ENCODE results near the gene MAP1LC3A. TPM values are rescaled to one million over a fixed set of nuclear protein-coding genes. Genes with fewer than 3 reads are reported as not detected.

MAP1LC3A gene
- total and polyA plus RNA-seq, 2 donors (not counting 1 experiment from before 2014, with no cell fraction given), result 3.5 to 10.5 TPM

DNA sequence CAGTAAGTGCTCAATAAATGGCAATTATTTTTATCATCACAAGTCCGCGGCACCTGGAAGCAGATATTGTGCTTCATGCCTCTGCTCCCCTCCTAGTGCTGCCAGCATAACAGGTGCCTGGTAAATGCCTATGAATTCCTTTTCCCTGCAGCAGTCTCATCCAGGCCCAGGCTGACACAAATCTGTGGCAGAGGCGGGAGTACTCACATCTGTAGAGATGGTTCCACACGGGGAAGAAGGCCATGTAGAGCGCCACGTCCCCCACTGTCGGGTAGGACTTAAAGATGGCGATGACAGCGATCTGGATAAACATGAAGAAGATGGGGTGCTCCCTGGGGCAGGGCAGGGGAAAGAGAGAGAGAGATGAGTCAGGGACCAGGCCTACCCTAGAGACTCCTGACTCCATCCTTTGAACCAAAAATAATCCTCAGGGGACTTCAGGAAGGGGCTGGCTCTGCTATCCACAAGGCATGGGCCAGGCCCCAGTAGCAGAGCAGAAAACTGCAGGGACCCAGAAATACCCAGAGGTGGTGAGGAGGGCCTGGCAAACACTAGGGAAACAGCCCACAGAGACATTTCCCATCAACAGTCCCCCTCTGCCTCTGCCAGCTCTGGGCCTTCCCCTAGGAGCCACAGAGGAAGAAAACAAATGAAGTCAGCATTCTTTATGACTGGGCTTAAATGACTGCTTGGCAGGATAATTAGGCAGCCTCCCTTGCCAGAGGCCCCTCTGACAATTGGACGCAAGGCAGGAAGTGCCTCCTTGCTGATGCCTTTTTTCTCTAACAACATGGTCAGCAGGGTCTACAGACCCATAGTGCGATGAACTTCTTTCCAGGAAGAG lies 23.0 kb downstream of the MAP1LC3A start:
- Histone ChIP-seq H3K4me3 (ENCODE audit: control extremely low read depth in 1 of 5, extremely low read depth in 1 of 5, insufficient read depth in 1 of 5, low read depth in 2 of 5, low read length in 4 of 5) (no peak overlapping the region), H3K9me3 (ENCODE audit: control extremely low read depth in 1 of 3, control insufficient read depth in 2 of 3, insufficient read depth in 1 of 3, low read length in 2 of 3) (peaks cover 0 to 20% (median 12%) of the 10 kb centered on the region in 3 donors), H3K9ac (ENCODE audit: low read length) (no peak overlapping the region), H3K27ac (ENCODE audit: low read length in 2 of 2) (peak overlapping the region; percentile 7 to 75), H3K4me1 (ENCODE audit: control insufficient read depth in 2 of 2, insufficient read depth in 2 of 2, low read length in 2 of 2) (peaks cover 18 to 29% of the 10 kb centered on the region in 2 donors), H3K79me2 (ENCODE audit: control insufficient read depth, insufficient read depth, low read length) (no peaks in the 10 kb centered on the region), H3K27me3 (replicated peaks in 1 of 4; ENCODE audit: control extremely low read depth in 1 of 4, control insufficient read depth in 3 of 4, insufficient read depth in 4 of 4, low read length in 3 of 4) (no peaks in the 10 kb centered on the region), H3K4me2 (replicated peaks; ENCODE audit: low read depth, low read length, poor library complexity, severe bottlenecking) (no peak overlapping the region), H4K20me1 (ENCODE audit: control insufficient read depth, insufficient read depth, low read length, poor library complexity, severe bottlenecking) (no peaks in the 10 kb centered on the region), H2AFZ (ENCODE audit: insufficient read depth, low read depth, low read length, poor library complexity, severe bottlenecking) (no peak overlapping the region), H3K36me3 (replicated peaks in 1 of 2; ENCODE audit: control extremely low read depth in 1 of 2, control insufficient read depth in 1 of 2, extremely low read depth in 1 of 2, insufficient read depth in 2 of 2, low read length in 1 of 2) (peaks cover 2 to 28% of the 10 kb centered on the region in 2 experiments)
- TF ChIP-seq, protein P1, sequence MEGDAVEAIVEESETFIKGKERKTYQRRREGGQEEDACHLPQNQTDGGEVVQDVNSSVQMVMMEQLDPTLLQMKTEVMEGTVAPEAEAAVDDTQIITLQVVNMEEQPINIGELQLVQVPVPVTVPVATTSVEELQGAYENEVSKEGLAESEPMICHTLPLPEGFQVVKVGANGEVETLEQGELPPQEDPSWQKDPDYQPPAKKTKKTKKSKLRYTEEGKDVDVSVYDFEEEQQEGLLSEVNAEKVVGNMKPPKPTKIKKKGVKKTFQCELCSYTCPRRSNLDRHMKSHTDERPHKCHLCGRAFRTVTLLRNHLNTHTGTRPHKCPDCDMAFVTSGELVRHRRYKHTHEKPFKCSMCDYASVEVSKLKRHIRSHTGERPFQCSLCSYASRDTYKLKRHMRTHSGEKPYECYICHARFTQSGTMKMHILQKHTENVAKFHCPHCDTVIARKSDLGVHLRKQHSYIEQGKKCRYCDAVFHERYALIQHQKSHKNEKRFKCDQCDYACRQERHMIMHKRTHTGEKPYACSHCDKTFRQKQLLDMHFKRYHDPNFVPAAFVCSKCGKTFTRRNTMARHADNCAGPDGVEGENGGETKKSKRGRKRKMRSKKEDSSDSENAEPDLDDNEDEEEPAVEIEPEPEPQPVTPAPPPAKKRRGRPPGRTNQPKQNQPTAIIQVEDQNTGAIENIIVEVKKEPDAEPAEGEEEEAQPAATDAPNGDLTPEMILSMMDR (IDR thresholded peaks at IDR 0.05), result no peak
- Mint-ChIP-seq H3K27ac (peak overlapping the region; percentile 84), H3K4me3 (no peak overlapping the region), H3K9me3 (ENCODE audit: insufficient read depth) (no peaks in the 10 kb centered on the region), H3K4me1 (peaks cover 31% of the 10 kb centered on the region), H3K27me3 (no peaks in the 10 kb centered on the region)
- intact Hi-C loops (cut with micrococcal nuclease), result no loop called here
- POLR2A ChIA-PET, result no interaction called here
- CTCF ChIA-PET, result interaction anchor here (1.7 kb wide), 1 partner anchor 189 kb away, joined by 3 read pairs; no protein-coding TSS in a partner anchor
- no peak for DNase-seq
- 84% methylated on average over 10 of the region's 11 CpGs for WGBS (ENCODE audit: insufficient coverage)
- ATAC-seq (ENCODE audit: low read depth), result no peak

DNA sequence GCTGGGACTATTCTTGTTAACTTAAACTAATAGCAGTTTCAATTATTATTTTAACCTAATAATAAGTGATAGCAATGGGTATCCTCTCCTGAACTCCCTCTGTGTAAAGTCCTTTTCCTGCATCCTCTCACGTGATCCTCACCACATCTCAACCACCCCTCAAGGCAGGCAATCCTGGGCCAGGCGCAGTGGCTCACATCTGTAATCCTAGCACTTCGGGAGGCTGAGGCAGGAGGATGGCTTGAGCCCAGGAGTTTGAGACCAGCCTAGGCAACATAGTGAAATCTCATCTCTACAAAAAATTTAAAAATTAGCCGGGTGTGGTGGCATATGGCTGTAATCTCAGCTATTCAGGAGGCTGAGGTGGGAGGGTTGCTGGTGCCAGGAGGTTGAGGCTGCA lies 23.7 kb downstream of the MAP1LC3A start:
- H3K9me3 ChIP-seq (ENCODE audit: control extremely low read depth in 1 of 3, control insufficient read depth in 2 of 3, insufficient read depth in 1 of 3, low read length in 2 of 3), result peaks cover 0 to 20% (median 12%) of the 10 kb centered on the region in 3 donors
- H4K20me1 ChIP-seq (ENCODE audit: control insufficient read depth, insufficient read depth, low read length, poor library complexity, severe bottlenecking), result no peaks in the 10 kb centered on the region
- H3K27me3 ChIP-seq (replicated peaks in 1 of 4; ENCODE audit: control extremely low read depth in 1 of 4, control insufficient read depth in 3 of 4, insufficient read depth in 4 of 4, low read length in 3 of 4), result no peaks in the 10 kb centered on the region
- peaks cover 2 to 31% of the 10 kb centered on the region in 2 experiments for H3K36me3 ChIP-seq (replicated peaks in 1 of 2; ENCODE audit: control extremely low read depth in 1 of 2, control insufficient read depth in 1 of 2, extremely low read depth in 1 of 2, insufficient read depth in 2 of 2, low read length in 1 of 2)
- ChIA-PET POLR2A (no interaction called here), CTCF (interaction anchor here (2.3 kb wide), 1 partner anchor 126 kb away, joined by 4 read pairs; no protein-coding TSS in a partner anchor)
- Mint-ChIP-seq H3K4me1 (peaks cover 31% of the 10 kb centered on the region), H3K27me3 (no peaks in the 10 kb centered on the region), H3K4me3 (no peak overlapping the region), H3K27ac (peak overlapping the region; percentile 84), H3K9me3 (ENCODE audit: insufficient read depth) (no peaks in the 10 kb centered on the region)
- peak overlapping the region in 1 of 2 donors; percentile 75 for H3K27ac ChIP-seq (ENCODE audit: low read length in 2 of 2)
- no peaks in the 10 kb centered on the region for H3K79me2 ChIP-seq (ENCODE audit: control insufficient read depth, insufficient read depth, low read length)
- no peak overlapping the region for H3K4me3 ChIP-seq (ENCODE audit: control extremely low read depth in 1 of 5, extremely low read depth in 1 of 5, insufficient read depth in 1 of 5, low read depth in 2 of 5, low read length in 4 of 5)
- peaks cover 18 to 29% of the 10 kb centered on the region in 2 donors for H3K4me1 ChIP-seq (ENCODE audit: control insufficient read depth in 2 of 2, insufficient read depth in 2 of 2, low read length in 2 of 2)
- H3K4me2 ChIP-seq (replicated peaks; ENCODE audit: low read depth, low read length, poor library complexity, severe bottlenecking), result no peak overlapping the region
- TF ChIP-seq, protein P1 (IDR thresholded peaks at IDR 0.05), result no peak
- TF ChIP-seq EZH2 (IDR thresholded peaks at IDR 0.05; ENCODE audit: borderline replicate concordance, insufficient read depth, low read depth, low read length, poor library complexity, severe bottlenecking), result no peak
- DNase-seq (no peak), ATAC-seq (ENCODE audit: low read depth) (no peak)
- H2AFZ ChIP-seq (ENCODE audit: insufficient read depth, low read depth, low read length, poor library complexity, severe bottlenecking), result no peak overlapping the region
- intact Hi-C loops (cut with micrococcal nuclease), result no loop called here
- no peak overlapping the region for H3K9ac ChIP-seq (ENCODE audit: low read length)
- WGBS (ENCODE audit: insufficient coverage), result 94% methylated on average over 2 of the region's 4 CpGs

All from B cell (primary cell).